Epithelial cell of proximal tubule (primary cell): ENCODE measurements around the gene NALCN. TPM values are rescaled to one million over a fixed set of nuclear protein-coding genes. Genes with fewer than 3 reads are reported as not detected.

ENCODE experiments used
- DNase-seq: peaks from one replicate; pipeline ENCODE4 v3.0.0-alpha.2; 2011; ENCODE audit warnings: low read depth
- H3K4me3 ChIP-seq: 2 replicates; pipeline ENCODE4 v1.5.1; 2011; ENCODE audit warnings: low read depth, mild to moderate bottlenecking, low read length
- total RNA-seq: library from RNA; depleted of rRNA; stranded (reverse); fragments of >200 nt; gene quantifications from 2 replicates; pipeline ENCODE4 v1.2.3, GENCODE V29; 2015
- TF ChIP-seq, protein P1 (sequence below): conservative IDR thresholded peaks from 2 replicates; pipeline ENCODE4 v1.5.1; 2012; ENCODE audit warnings: low read depth, mild to moderate bottlenecking, low read length

The NALCN gene
- total RNA-seq, 1 donor from 2014 or later, result 0.35 TPM

DNA sequence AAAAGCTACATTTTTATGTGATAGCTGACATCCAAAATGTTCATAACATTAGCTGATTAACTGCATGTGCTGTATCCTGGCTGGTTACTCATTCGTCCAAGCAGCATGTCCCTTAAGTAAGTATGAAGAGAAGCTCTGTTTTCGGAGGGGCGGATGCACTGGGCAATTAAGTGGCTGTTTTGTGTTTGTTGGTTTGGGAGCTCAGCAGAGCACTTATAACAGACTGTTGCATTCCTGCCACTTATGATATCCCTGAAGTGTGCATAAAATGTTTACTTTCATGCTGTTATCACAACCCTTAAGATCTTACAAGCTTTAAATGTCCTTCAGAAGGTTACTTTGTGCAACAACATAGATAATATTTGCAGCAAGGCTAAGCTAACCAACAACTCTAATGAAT, 264.1 kb downstream of the NALCN start:
- DNase-seq, result no peak
- TF ChIP-seq, protein P1, sequence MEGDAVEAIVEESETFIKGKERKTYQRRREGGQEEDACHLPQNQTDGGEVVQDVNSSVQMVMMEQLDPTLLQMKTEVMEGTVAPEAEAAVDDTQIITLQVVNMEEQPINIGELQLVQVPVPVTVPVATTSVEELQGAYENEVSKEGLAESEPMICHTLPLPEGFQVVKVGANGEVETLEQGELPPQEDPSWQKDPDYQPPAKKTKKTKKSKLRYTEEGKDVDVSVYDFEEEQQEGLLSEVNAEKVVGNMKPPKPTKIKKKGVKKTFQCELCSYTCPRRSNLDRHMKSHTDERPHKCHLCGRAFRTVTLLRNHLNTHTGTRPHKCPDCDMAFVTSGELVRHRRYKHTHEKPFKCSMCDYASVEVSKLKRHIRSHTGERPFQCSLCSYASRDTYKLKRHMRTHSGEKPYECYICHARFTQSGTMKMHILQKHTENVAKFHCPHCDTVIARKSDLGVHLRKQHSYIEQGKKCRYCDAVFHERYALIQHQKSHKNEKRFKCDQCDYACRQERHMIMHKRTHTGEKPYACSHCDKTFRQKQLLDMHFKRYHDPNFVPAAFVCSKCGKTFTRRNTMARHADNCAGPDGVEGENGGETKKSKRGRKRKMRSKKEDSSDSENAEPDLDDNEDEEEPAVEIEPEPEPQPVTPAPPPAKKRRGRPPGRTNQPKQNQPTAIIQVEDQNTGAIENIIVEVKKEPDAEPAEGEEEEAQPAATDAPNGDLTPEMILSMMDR, result no peak
- no peak overlapping the region for H3K4me3 ChIP-seq

DNA sequence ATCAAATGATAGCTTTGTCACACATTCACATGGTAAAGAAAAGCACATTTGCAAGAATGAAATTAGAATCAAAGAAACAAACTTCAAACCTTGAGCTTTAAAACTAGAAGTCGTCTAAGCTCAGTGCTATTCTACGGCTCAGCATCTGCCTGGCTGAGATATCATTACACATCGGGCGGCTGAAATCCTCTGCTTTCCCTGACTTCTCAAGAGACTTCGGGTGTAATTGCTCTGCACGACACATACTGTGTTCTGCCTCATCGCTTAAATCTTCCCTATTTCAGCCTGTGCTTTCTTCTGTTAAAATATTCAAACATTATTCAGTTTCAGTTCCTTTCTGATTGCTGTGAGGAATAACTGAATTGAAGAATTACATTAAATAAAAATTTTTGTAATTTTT, 265.3 kb downstream of the NALCN start:
- DNase-seq, result no peak

DNA sequence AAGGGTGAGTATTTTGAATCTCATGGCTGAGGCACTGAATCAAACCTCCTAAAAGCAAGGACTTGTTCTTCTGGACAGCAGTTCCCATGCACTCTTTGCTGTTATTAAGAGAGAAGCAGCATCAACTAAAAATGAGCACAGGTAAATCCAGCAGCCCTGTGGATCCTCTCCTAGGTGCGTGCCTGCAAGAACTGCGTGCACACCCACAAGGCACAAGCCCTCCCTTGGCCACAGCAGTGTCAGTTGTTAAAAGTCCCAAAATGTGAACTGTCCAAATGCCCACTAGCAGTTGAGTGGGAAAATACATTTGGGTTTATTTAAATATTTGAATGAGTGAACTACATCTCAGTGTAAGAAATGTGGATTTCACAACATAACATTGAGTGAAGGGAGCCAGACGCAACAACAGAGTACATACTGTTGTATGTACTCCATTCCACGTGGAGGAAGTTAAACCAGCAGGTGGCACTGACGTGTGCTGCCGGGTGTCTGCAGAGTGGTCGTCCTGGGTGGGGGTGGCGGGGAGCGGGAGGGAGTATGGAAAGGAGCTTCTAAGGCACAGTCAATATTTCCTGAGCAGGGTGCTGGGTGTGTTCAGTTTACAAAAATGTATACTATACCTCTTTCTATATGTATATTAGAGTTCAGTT, 266.4 kb downstream of the NALCN start:
- DNase-seq, result no peak
- TF ChIP-seq, protein P1, result peak; percentile 49
- no peak overlapping the region for H3K4me3 ChIP-seq

More for the DNA sequence above, 265.3 kb downstream of the NALCN start:
- H3K4me3 ChIP-seq, result no peak overlapping the region
- TF ChIP-seq, protein P1, result no peak

DNA sequence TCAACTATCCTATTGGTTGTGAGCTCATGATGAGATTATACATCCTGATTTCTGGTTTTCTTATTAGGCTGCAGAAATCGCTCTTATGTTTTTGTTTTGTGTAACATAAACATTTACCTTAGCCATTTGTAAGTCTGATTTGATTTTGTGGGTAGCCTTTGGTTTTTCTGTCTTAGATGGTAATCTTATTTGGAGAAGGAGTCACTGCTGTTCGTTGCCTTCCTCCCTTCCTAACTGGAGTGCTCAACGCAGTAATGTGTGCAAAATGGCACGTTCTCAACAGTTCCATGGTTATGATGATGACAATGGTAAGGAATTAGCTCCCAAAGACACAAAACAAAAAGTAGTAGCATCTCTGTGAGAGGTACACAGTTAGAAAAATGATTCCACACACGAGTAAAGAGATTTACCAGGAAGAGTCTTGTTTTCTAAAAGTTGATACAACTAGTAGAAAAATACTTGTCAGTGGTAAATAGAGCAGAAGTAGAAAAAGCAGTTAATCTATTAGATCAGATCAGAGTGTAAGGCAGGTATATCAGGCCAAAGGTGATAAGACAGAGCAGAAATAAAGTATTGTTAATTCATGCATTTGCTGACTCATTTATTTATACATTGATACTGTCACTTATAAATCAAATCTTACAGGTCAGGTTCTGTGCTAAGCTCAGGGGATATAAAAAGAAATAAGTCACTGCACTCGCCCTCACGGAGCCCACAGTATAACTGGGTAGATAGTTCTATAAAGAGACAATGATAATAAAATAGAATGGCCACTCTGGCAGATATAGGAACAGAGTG, 270.0 kb downstream of the NALCN start:
- TF ChIP-seq, protein P1, result no peak
- no peak overlapping the region for H3K4me3 ChIP-seq
- no peak for DNase-seq

DNA sequence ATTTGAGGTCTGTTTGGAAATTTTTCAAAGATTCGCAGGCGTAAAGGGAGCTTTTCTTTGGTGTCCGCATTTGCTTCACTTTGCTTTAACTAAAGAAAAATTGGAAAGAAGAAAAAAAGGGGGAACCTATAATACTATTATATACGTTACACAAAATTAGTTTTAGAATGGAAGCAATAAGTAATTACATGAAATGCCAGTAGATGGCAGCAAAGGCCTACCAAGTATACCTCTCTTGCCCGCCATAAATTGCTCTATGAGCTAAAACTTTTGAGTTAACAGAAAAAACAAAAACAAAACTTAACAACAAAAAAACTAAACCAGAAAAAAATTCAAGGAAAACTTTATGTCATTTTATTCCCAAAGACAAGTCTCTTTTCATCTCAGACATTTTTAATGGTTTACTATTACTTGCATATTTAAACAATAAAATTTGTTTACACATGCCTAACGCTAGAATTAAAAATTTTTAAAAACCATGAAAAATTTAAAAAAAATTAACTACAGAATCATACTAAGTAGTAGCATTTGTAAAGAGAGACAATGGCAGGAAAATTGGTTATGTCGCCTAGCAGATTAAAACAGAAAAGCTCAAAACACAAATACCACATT, 271.4 kb downstream of the NALCN start:
- no peak overlapping the region for H3K4me3 ChIP-seq
- no peak for DNase-seq
- TF ChIP-seq, protein P1, result peak; percentile 72

DNA sequence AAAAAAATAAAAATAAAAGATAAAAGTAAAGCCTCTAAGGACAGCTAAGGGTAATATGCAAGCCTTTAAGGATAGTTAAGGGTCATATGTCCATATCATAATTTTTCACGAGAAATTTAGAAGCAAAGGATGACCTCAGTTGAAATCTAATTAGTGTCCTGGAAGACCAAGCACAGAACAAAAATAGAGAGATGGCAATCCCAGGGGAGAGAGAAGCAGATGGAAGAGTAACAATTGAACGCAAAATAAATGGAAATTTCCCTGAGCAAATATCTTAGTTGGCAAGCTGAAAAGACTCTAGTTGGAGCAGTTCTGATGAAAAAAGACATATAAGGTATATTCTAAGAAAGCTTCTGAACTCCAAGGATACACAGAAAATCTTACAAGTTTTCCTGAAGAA, 275.4 kb downstream of the NALCN start:
- TF ChIP-seq, protein P1, result no peak
- DNase-seq, result no peak
- no peak overlapping the region for H3K4me3 ChIP-seq
